ENCODE data around the gene IQSEC2. TPM values are rescaled to one million over a fixed set of nuclear protein-coding genes. Genes with fewer than 3 reads are reported as not detected.

IQSEC2 gene
- total and polyA plus RNA-seq, 2 of the 4 experiments (the other 2 are of a cell fraction) = 2.5 to 11.4 TPM

- H2BK20ac ChIP-seq (ENCODE audit: low read depth, low read length) = no peak overlapping the region
- dilution Hi-C loops (cut with HindIII; ENCODE audit: low sequenced_read_pairs, unreplicated experiment) = no loop called here
- ChIA-PET POLR2A (ENCODE audit: unreplicated experiment) (no interaction called here), CTCF (interaction anchor here (0.5 to 1.0 kb wide), 8 partner anchors 9 to 167 kb away, joined by 3 to 9 read pairs (median 4); no protein-coding TSS in a partner anchor)
- H3K27ac ChIP-seq (ENCODE audit: insufficient read depth, low read length) = no peak overlapping the region
- no peaks in the 10 kb centered on the region for H3K36me3 ChIP-seq (ENCODE audit: control insufficient read depth, insufficient read depth, low read length)
- no peak overlapping the region for H2AK9ac ChIP-seq (replicated peaks; ENCODE audit: low read depth, low read length, poor library complexity)
- no peak overlapping the region for H2BK5ac ChIP-seq (ENCODE audit: low read depth, low read length, poor library complexity, severe bottlenecking)
- H3K4ac ChIP-seq (ENCODE audit: low read depth, low read length) = no peak overlapping the region
- H2AFZ ChIP-seq (replicated peaks; ENCODE audit: low read length, poor library complexity) = no peak overlapping the region
- peaks cover 3% of the 10 kb centered on the region for H3K4me1 ChIP-seq (ENCODE audit: control insufficient read depth, insufficient read depth, low read length)
- 0 out of 2 replicates have a peak, but pooled peaks cover 3% of the 10 kb centered on the region for H4K20me1 ChIP-seq (ENCODE audit: insufficient read depth, low read length)
- H2BK15ac ChIP-seq (ENCODE audit: low read depth, low read length) = no peak overlapping the region
- H3K27me3 ChIP-seq (ENCODE audit: control insufficient read depth, insufficient read depth, low read length) = peaks cover 39% of the 10 kb centered on the region
- no peak overlapping the region for H4K8ac ChIP-seq (ENCODE audit: low read depth in 2 of 2, low read length in 2 of 2)
- WGBS, 2 experiments (ENCODE audit: extremely low coverage in 2 of 2, insufficient read length in 1 of 2) = 57% methylated on average over 1 of the region's 6 CpGs; no CpG with 5 or more reads in 1 of the 2 experiments
- H2BK120ac ChIP-seq (ENCODE audit: low read depth, low read length) = no peak overlapping the region
- no peak overlapping the region for H2AK5ac ChIP-seq (ENCODE audit: low read depth, low read length)
- no peak overlapping the region for H3K4me3 ChIP-seq (ENCODE audit: insufficient read depth, low read depth, low read length)
- no peak for DNase-seq
- in situ Hi-C loops (cut with MboI; ENCODE audit: low sequenced_read_pairs) = no loop called here
- H3K9me1 ChIP-seq (ENCODE audit: insufficient read depth, low read length) = 0 out of 2 replicates have a peak, but pooled peaks cover 3% of the 10 kb centered on the region
- H4K5ac ChIP-seq (ENCODE audit: low read depth, low read length) = no peak overlapping the region
- H3K14ac ChIP-seq (replicated peaks; ENCODE audit: low read depth, low read length) = no peak overlapping the region
- TF ChIP-seq RAD21 (IDR thresholded peaks at IDR 0.05; ENCODE audit: low read length) = no peak
- no peaks in the 10 kb centered on the region for H3K9me3 ChIP-seq (ENCODE audit: control insufficient read depth, insufficient read depth, low read length)
- H3K4me2 ChIP-seq (ENCODE audit: low read depth, low read length) = no peak overlapping the region
- no peak for ATAC-seq (ENCODE audit: low read depth)
- BruUV-seq (replicated peaks) = no TSS peak
- no peak overlapping the region for H3K23ac ChIP-seq (ENCODE audit: low read depth, low read length)
- no peak overlapping the region for H3K56ac ChIP-seq (ENCODE audit: extremely low read depth, insufficient read depth, low read length)
- no peaks in the 10 kb centered on the region for H3K79me1 ChIP-seq (ENCODE audit: low read depth in 1 of 2, low read length in 2 of 2)
- no peak overlapping the region for H3K18ac ChIP-seq (ENCODE audit: low read depth, low read length)
- no peak overlapping the region for H4K91ac ChIP-seq (ENCODE audit: insufficient read depth, low read depth, low read length)
- intact Hi-C loops (cut with micrococcal nuclease) = loop anchor here (1.0 kb wide), 1 partner anchor 119 kb away; no protein-coding TSS in a partner anchor
- H3K9ac ChIP-seq (ENCODE audit: low read depth, low read length) = no peak overlapping the region
Observed at GRCh38 chrX:53316860-53317237, 35.5 kb upstream of the IQSEC2 start.
